GM12801 (cell line): ENCODE results near the gene AJM1.

Source experiments
- CTCF ChIP-seq: IDR thresholded peaks from one replicate; pipeline ENCODE4 v1.5.1; 2011; ENCODE audit warnings: control low read depth; ENCODE audit not compliant: insufficient read length; ENCODE audit errors: extremely low read depth

The AJM1 gene

GRCh38 chr9:136799079-136799853 lies 43.0 kb upstream of the AJM1 start:
- TF ChIP-seq CTCF = no peak

- TF ChIP-seq CTCF = no peak
These were observed 42.2 kb upstream of the AJM1 start for GRCh38 chr9:136799854-136800657.

GRCh38 chr9:136802321-136802720 lies 40.0 kb upstream of the AJM1 start:
- no peak for TF ChIP-seq CTCF

GRCh38 chr9:136803551-136804508 lies 38.4 kb upstream of the AJM1 start:
- TF ChIP-seq CTCF = no peak

- TF ChIP-seq CTCF = no peak
These were observed 37.6 kb upstream of the AJM1 start for GRCh38 chr9:136804509-136805206.

- TF ChIP-seq CTCF = no peak
These were observed 37.0 kb upstream of the AJM1 start for GRCh38 chr9:136805207-136805740.
